ENCODE data around the gene HNRNPA0. TPM values are rescaled to one million over a fixed set of nuclear protein-coding genes. Genes with fewer than 3 reads are reported as not detected.

Gene HNRNPA0
- total and polyA plus RNA-seq, 2 experiments from 2014 or later: 15.1 to 39.9 TPM

- H3K9me2 ChIP-seq (ENCODE audit: insufficient read depth): no peaks in the 10 kb centered on the region
- H3K4me1 Mint-ChIP-seq: peaks cover 15% of the 10 kb centered on the region
- no peak for TF ChIP-seq ETS1 (IDR thresholded peaks at IDR 0.05)
- no peak for TF ChIP-seq CTCF (conservative IDR thresholded peaks at IDR 0.05; ENCODE audit: low read depth in 2 of 2)
- TF ChIP-seq NANOG (IDR thresholded peaks at IDR 0.05; ENCODE audit: borderline replicate concordance): no peak
- no peak for TF ChIP-seq EZH2 (IDR thresholded peaks at IDR 0.05; ENCODE audit: low read depth, unreplicated experiment)
- TF ChIP-seq STAT1 (IDR thresholded peaks at IDR 0.05; ENCODE audit: unreplicated experiment): no peak
- TF ChIP-seq POLR2AphosphoS5 (IDR thresholded peaks at IDR 0.05; ENCODE audit: low read depth): no peak
- no peak for TF ChIP-seq JUNB (IDR thresholded peaks at IDR 0.05; ENCODE audit: unreplicated experiment)
- no peak for TF ChIP-seq ZNF331 (CRISPR knock-in tag; IDR thresholded peaks at IDR 0.05; ENCODE audit: low read depth)
- no peak for TF ChIP-seq EZH2phosphoT487 (IDR thresholded peaks at IDR 0.05; ENCODE audit: unreplicated experiment)
- no peak for TF ChIP-seq ZNF114 (CRISPR knock-in tag; IDR thresholded peaks at IDR 0.05)
- TF ChIP-seq CREB1 (CRISPR knock-in tag; IDR thresholded peaks at IDR 0.05; ENCODE audit: low read depth): no peak
- no peak for TF ChIP-seq ZNF462 (CRISPR knock-in tag; IDR thresholded peaks at IDR 0.05)
- TF ChIP-seq REST (IDR thresholded peaks at IDR 0.05; ENCODE audit: unreplicated experiment): no peak
- H3K4me3 Mint-ChIP-seq: no peak overlapping the region
- no peak for ATAC-seq
- peaks cover 3% of the 10 kb centered on the region for H3K27me3 Mint-ChIP-seq (ENCODE audit: insufficient read depth, low read depth, poor library complexity)
- DNase-seq (ENCODE audit: low spot score): no peak
- H3K27me3 ChIP-seq (ENCODE audit: insufficient read depth): no peaks in the 10 kb centered on the region
- H3K79me2 ChIP-seq (replicated peaks; ENCODE audit: insufficient read depth): no peaks in the 10 kb centered on the region
- H3K4me2 ChIP-seq: no peak overlapping the region
- no peaks in the 10 kb centered on the region for H3F3A ChIP-seq (replicated peaks; ENCODE audit: low read depth)
- no peaks in the 10 kb centered on the region for H3K9me3 Mint-ChIP-seq
- H3K4me1 ChIP-seq (ENCODE audit: insufficient read depth): no peaks in the 10 kb centered on the region
- no peak overlapping the region for H3K27ac Mint-ChIP-seq
- peaks cover 4% of the 10 kb centered on the region; the same call in 1 of the 2 replicates for H3K36me3 ChIP-seq (ENCODE audit: insufficient read depth)
- H3K27ac ChIP-seq (ENCODE audit: low read depth): no peak overlapping the region
- no peaks in the 10 kb centered on the region for H4K20me1 ChIP-seq (replicated peaks; ENCODE audit: insufficient read depth)
- H3K4me3 ChIP-seq: no peak overlapping the region
- H2AFZ ChIP-seq: no peak overlapping the region
- peaks cover 18% of the 10 kb centered on the region for H3K36me3 Mint-ChIP-seq (ENCODE audit: low read depth)
Observed at GRCh38 chr5:137696481-137696880, 57.7 kb downstream of the HNRNPA0 start.

Measured in GM23338 (cell line).